T47D (cell line): ENCODE data around the gene PARP3.
"Not testable (repeated sequence)": the region's sequence is repeated elsewhere in the genome, so short reads cannot be mapped to it uniquely, and the experiment has no call there.

Source experiments
- DNase-seq, 2 experiments: peaks; one replicate each; pipeline versions ENCODE4 v3.0.0 to v3.0.0-alpha.2; 2011 to 2012; ENCODE audit warnings: low read depth in 1 of 2, low spot score in 1 of 2
- JUND ChIP-seq: IDR thresholded peaks from 2 replicates; pipeline ENCODE4 v1.6.1; 2012; ENCODE audit warnings: low read depth
- in situ Hi-C: cut with HindIII; loops from 2 replicates; pipeline ENCODE4 v1.10.0; 2016; ENCODE audit warnings: low sequenced_read_pairs, low pct_unique_long_range_greater_than_20kb

PARP3 gene

GRCh38 chr3:51982838-51983577, 40.8 kb downstream of the PARP3 start, which contains the start of gene ACY1:
Gene ACY1 (plus strand): TSS chr3:51983535. CDS start chr3:51984065, 530 bp downstream.
- TF ChIP-seq JUND, result no peak
- DNase-seq, result peak; percentile 89 to 94
- in situ Hi-C loops, result no loop called here

- no peak for TF ChIP-seq JUND
- DNase-seq, result no peak
- in situ Hi-C loops, result no loop called here
Observed at GRCh38 chr3:51983578-51984268, 41.6 kb downstream of the PARP3 start.

- DNase-seq, result no peak
- TF ChIP-seq JUND, result no peak
- in situ Hi-C loops, result no loop called here
Observed at GRCh38 chr3:51984269-51984647, 42.1 kb downstream of the PARP3 start.

DNA sequence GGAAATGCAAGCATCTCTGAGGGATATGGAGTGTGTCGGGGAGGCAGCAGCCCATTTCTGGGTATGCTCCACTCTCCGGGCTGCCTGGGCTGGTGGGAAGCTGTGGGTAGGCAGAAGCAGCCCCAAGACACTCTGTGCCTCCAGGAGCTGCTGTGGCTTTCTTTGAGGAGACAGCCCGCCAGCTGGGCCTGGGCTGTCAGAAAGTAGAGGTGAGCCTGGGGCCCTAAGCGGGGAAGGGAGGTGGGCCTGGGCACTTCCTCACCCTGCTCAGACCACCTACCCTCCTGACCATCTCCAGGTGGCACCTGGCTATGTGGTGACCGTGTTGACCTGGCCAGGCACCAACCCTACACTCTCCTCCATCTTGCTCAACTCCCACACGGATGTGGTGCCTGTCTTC, 42.9 kb downstream of the PARP3 start:
- DNase-seq, result no peak
- in situ Hi-C loops, result no loop called here
- TF ChIP-seq JUND, result no peak

DNA sequence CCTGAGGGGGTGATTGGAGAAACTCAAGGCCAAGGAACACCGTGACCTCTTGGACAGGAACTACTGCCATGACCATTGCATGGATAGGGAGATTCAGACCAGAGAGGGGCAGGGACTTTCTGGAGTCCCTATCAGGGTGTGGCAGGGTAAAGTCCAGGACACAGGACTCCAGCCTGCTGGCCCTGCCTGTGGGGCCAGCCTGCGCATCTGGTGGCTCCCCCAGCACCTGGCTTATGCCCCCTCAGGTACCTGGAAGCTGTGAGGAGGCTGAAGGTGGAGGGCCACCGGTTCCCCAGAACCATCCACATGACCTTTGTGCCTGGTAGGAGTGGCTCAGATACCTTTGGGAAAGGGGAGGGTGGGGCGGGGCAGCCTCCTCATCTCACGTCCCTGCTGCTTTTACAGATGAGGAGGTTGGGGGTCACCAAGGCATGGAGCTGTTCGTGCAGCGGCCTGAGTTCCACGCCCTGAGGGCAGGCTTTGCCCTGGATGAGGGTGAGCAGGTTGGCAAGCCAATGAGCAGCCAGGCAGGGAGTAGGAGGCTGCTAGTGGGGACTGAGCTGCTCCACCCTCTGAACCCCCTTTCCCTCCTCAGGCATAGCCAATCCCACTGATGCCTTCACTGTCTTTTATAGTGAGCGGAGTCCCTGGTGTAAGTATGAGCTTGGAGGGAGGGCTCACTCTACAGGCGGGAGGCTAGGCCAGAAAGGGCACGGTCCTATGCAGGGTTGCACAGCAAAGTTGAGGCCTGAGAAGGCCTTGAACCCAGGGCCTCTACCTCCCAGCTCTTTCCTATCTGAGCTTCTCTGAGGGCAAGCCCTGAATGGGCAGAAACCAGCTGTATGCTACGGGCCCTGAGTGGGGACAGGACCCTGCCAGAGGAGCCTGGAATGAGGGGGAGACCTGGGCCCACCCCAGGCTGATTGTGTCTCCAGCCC, 44.1 kb downstream of the PARP3 start:
- no peak for TF ChIP-seq JUND
- in situ Hi-C loops, result no loop called here
- no peak for DNase-seq

GRCh38 chr3:51987568-51987967, 45.4 kb downstream of the PARP3 start:
- in situ Hi-C loops, result no loop called here
- no peak for TF ChIP-seq JUND
- no peak for DNase-seq

- DNase-seq, result no peak
- TF ChIP-seq JUND, result no peak
Observed at GRCh38 chr3:51988286-51989146, 46.4 kb downstream of the PARP3 start.

GRCh38 chr3:51990501-51990971, 48.4 kb downstream of the PARP3 start:
- DNase-seq, in situ Hi-C loops: not testable (repeated sequence)

More at GRCh38 chr3:51988286-51989146, 46.4 kb downstream of the PARP3 start:
- in situ Hi-C loops, result no loop called here

DNA sequence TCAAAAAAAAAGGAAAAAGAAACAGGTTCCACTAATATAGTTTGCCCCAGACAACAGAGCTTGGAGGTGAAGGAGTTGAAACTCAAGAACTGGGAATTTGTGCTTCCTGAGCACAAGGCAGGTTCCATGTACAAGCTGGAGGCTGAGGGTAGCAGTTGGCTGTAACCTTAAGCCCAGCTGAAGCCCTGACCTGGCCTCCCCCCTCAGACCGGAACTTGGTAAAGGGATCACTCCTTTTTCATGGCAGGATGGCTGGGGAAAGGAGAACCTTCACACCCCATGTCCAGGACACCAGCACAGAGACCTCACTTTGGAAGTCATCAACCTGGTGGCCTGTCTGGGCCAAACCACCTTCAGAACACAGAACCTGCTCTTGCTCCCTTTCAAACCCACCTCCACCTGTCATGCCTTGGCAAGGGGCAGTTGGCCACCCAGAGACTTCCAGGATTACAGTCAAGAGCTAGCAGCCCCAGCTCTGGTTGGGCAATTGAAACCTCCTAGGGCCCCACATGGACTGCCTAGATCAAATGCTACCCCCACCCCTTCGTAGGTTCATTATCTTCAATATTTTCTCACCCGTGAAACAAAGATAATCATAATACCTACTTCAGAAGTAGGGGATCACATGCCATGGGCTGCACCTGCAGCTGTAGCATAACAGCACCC, 50.0 kb downstream of the PARP3 start:
- in situ Hi-C loops, result no loop called here
- DNase-seq, result no peak
- TF ChIP-seq JUND, result no peak

DNA sequence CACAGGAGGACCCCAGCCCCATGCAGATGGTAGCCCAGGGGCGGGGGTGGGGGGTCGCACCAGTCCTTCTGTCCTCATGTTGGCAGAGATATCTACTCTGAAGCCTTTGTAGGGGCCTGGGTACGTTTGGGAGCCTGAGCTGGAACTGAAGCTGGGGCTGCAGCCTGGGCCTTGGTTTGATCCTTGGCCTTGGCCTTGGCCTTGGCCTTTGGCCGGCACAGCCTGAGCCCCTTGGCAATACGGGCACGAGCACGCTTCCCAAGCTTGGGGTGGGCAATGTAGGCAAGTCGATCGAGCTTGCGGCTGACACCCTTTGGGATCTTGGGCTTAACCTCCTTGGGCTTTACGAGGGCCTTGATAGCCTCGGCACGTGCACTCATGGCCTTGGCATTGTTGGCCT, 51.5 kb downstream of the PARP3 start:
- DNase-seq, in situ Hi-C loops: not testable (repeated sequence)

- TF ChIP-seq JUND, result no peak
- in situ Hi-C loops, result no loop called here
- no peak for DNase-seq
Observed at GRCh38 chr3:51994530-51994929, 52.4 kb downstream of the PARP3 start.
